Ascending aorta (tissue), 2 donors: ENCODE results near the gene TSHR. TPM values are rescaled to one million over a fixed set of nuclear protein-coding genes. Genes with fewer than 3 reads are reported as not detected.
A peak's percentile ranks its signal among the peaks of the same experiment; 100 is the strongest.

ENCODE experiments used
- DNase-seq, 2 donors: peaks; one replicate each; pipeline ENCODE4 v3.0.0-alpha.2; 2019; ENCODE audit warnings: low spot score in 2 of 2
- H3K27ac ChIP-seq, 2 donors: fragments of 200-600 bp; sonication (generic); one replicate each; pipeline ENCODE4 v1.5.1; 2016 to 2017; ENCODE audit warnings: mild to moderate bottlenecking in 1 of 2
- H3K27me3 ChIP-seq: fragments of 200-600 bp; sonication (generic); one replicate; pipeline ENCODE4 v1.5.1; 2017
- H3K36me3 ChIP-seq, 2 donors: fragments of 200-600 bp; sonication (generic); one replicate each; pipeline ENCODE4 v1.5.1; 2016
- H3K4me1 ChIP-seq, 2 donors: fragments of 200-600 bp; sonication (generic); one replicate each; pipeline ENCODE4 v1.5.1; 2016 to 2017; ENCODE audit warnings: mild to moderate bottlenecking in 1 of 2
- H3K4me3 ChIP-seq, 2 donors: fragments of 200-600 bp; sonication (generic); one replicate each; pipeline ENCODE4 v1.5.1; 2016 to 2017; ENCODE audit warnings: mild to moderate bottlenecking in 1 of 2
- H3K9me3 ChIP-seq, 2 donors: fragments of 200-600 bp; sonication (generic); one replicate each; pipeline ENCODE4 v1.5.1; 2016
- CTCF ChIP-seq, 3 experiments: fragments of 200-600 bp in 2 of 3; fragments of 450-650 bp in 1 of 3; sonication (generic) in 2 of 3; IDR thresholded peaks; one replicate each; pipeline ENCODE4 v1.5.1; 2016 to 2019; ENCODE audit warnings: antibody characterized with exemption in 3 of 3, mild to moderate bottlenecking in 1 of 3, moderate library complexity in 1 of 3
- intact Hi-C: fragments of 100-400 bp; cut with DNase I; formaldehyde crosslinking; loops from one replicate; pipeline ENCODE4 v1.15.1; 2023
- total RNA-seq: library from RNA; depleted of rRNA; stranded (reverse); fragments of >200 nt; gene quantifications from one replicate; pipeline ENCODE4 v1.1.0, GENCODE V29; 2016

The TSHR gene
- total RNA-seq, 1 donor from 2014 or later: not detected

- no peak overlapping the region for H3K4me3 ChIP-seq
- no peak for DNase-seq
- peak in 1 of 3 experiments; percentile 12 for TF ChIP-seq CTCF (IDR thresholded peaks at IDR 0.05)
- no peaks in the 10 kb centered on the region for H3K36me3 ChIP-seq
- H3K27me3 ChIP-seq: no peaks in the 10 kb centered on the region
- no peaks in the 10 kb centered on the region for H3K9me3 ChIP-seq
- H3K27ac ChIP-seq: no peak overlapping the region
- intact Hi-C loops: no loop called here
- H3K4me1 ChIP-seq: no peaks in the 10 kb centered on the region
Measured at GRCh38 chr14:81062816-81063215, 107.4 kb downstream of the TSHR start.

GRCh38 chr14:81066672-81067071, 111.3 kb downstream of the TSHR start:
- Histone ChIP-seq H3K27ac (no peak overlapping the region), H3K27me3 (no peaks in the 10 kb centered on the region), H3K4me3 (no peak overlapping the region), H3K9me3 (peaks cover 0 to 12% of the 10 kb centered on the region in 2 donors), H3K36me3 (no peaks in the 10 kb centered on the region), H3K4me1 (no peaks in the 10 kb centered on the region)
- no peak for DNase-seq
- TF ChIP-seq CTCF (IDR thresholded peaks at IDR 0.05): no peak
- intact Hi-C loops: no loop called here

- Histone ChIP-seq H3K4me3 (no peak overlapping the region), H3K27ac (no peak overlapping the region), H3K27me3 (no peaks in the 10 kb centered on the region), H3K36me3 (no peaks in the 10 kb centered on the region), H3K4me1 (no peaks in the 10 kb centered on the region), H3K9me3 (peaks cover 0 to 12% of the 10 kb centered on the region in 2 donors)
- no peak for DNase-seq
- intact Hi-C loops: no loop called here
- no peak for TF ChIP-seq CTCF (IDR thresholded peaks at IDR 0.05)
Measured at GRCh38 chr14:81067156-81067555, 111.7 kb downstream of the TSHR start.

GRCh38 chr14:81068176-81068782, 112.9 kb downstream of the TSHR start:
- H3K4me1 ChIP-seq: no peaks in the 10 kb centered on the region
- intact Hi-C loops: no loop called here
- H3K9me3 ChIP-seq: peaks cover 0 to 12% of the 10 kb centered on the region in 2 donors
- H3K36me3 ChIP-seq: no peaks in the 10 kb centered on the region
- no peak overlapping the region for H3K4me3 ChIP-seq
- H3K27me3 ChIP-seq: no peaks in the 10 kb centered on the region
- H3K27ac ChIP-seq: no peak overlapping the region
- DNase-seq: no peak
- TF ChIP-seq CTCF (IDR thresholded peaks at IDR 0.05): no peak

- H3K4me3 ChIP-seq: no peak overlapping the region
- peaks cover 0 to 12% of the 10 kb centered on the region in 2 donors for H3K9me3 ChIP-seq
- no peak for DNase-seq
- H3K4me1 ChIP-seq: no peaks in the 10 kb centered on the region
- no peaks in the 10 kb centered on the region for H3K36me3 ChIP-seq
- intact Hi-C loops: no loop called here
- no peaks in the 10 kb centered on the region for H3K27me3 ChIP-seq
- no peak for TF ChIP-seq CTCF (IDR thresholded peaks at IDR 0.05)
- H3K27ac ChIP-seq: no peak overlapping the region
Measured at GRCh38 chr14:81070511-81070910, 115.1 kb downstream of the TSHR start.

- no peak overlapping the region for H3K27ac ChIP-seq
- intact Hi-C loops: no loop called here
- DNase-seq: no peak
- H3K36me3 ChIP-seq: no peaks in the 10 kb centered on the region
- TF ChIP-seq CTCF (IDR thresholded peaks at IDR 0.05): no peak
- no peaks in the 10 kb centered on the region for H3K27me3 ChIP-seq
- H3K4me1 ChIP-seq: no peaks in the 10 kb centered on the region
- H3K4me3 ChIP-seq: no peak overlapping the region
- no peaks in the 10 kb centered on the region for H3K9me3 ChIP-seq
Measured at GRCh38 chr14:81085596-81085995, 130.2 kb downstream of the TSHR start.
